GM12872 (cell line): ENCODE data around the gene ZNF169.
"Not testable (repeated sequence)": the region's sequence is repeated elsewhere in the genome, so short reads cannot be mapped to it uniquely, and the experiment has no call there.

Source experiments
- TF ChIP-seq, protein P1 (sequence below): IDR thresholded peaks from 3 replicates; pipeline ENCODE4 v1.5.1; 2011; ENCODE audit warnings: low read depth, mild to moderate bottlenecking, low read length, moderate library complexity; ENCODE audit not compliant: insufficient read depth

Gene ZNF169

DNA sequence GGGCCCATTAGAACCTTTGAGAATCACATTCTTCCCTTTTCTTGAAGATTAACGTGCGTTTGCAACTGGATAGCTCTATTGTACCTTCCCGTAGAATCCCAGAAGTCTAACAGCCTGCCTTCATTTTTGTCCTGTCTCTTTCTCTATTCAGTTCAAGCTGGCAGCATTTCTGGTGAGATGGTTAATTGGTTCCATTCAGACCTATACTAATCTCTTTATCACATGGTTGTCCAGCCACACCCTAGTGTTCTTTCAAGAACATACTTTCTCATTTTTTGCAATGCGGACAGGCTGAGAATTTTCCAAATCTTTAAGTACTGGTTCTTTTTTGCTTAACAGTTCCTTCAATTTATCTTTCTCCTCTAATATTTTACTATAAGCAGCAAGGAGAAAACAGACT is 43.3 kb downstream of the ZNF169 start:
- TF ChIP-seq, protein P1, sequence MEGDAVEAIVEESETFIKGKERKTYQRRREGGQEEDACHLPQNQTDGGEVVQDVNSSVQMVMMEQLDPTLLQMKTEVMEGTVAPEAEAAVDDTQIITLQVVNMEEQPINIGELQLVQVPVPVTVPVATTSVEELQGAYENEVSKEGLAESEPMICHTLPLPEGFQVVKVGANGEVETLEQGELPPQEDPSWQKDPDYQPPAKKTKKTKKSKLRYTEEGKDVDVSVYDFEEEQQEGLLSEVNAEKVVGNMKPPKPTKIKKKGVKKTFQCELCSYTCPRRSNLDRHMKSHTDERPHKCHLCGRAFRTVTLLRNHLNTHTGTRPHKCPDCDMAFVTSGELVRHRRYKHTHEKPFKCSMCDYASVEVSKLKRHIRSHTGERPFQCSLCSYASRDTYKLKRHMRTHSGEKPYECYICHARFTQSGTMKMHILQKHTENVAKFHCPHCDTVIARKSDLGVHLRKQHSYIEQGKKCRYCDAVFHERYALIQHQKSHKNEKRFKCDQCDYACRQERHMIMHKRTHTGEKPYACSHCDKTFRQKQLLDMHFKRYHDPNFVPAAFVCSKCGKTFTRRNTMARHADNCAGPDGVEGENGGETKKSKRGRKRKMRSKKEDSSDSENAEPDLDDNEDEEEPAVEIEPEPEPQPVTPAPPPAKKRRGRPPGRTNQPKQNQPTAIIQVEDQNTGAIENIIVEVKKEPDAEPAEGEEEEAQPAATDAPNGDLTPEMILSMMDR = no peak

DNA sequence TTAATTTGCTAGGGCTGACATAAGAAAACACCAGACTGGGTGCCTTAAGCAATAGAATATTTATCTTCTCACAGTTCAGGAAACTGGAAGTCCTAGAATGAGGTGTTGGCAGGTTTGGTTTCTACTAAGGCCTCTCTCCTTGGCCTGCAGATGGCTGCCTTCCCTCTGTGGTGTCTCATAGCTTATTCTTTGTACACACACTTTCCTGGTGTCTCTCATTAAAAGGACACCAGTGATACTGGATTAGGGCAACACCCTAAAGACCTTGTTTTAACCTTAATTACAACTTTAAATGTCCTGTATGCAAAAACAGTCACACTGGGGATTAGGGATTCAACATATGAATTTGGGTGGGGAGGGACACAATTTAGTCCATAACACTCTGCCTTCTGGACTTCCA is 44.2 kb downstream of the ZNF169 start:
- TF ChIP-seq, protein P1 = no peak

DNA sequence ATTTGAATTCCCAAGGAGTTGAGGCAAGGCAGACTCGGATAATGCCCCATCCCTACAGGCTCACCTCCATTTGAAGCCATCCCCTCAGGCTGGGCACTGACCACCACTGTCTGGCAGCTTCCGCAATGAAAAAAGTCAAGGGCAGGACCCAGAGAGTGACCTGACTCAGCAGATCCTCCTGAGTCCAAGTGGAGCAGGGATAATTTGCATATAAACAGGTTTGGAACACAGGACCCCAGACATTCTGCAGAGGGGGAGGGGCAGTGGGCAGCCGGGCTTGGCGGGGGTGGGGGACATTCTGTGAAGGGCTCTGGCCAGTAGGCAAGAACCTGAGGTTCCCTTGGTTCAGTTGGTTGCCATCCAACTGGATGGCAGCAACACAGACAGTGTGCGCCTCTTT is 69.4 kb downstream of the ZNF169 start, which contains the start of gene NUTM2F:
TSS of gene NUTM2F (minus strand) at position 101 of the 400 bp plus-strand sequence. CDS start at position 80, 21 bp downstream.
- TF ChIP-seq, protein P1 = not testable (repeated sequence)
